Keratinocyte (primary cell): ENCODE data around the gene CHCHD6.

Experiments used
- CTCF ChIP-seq, 3 experiments: IDR thresholded peaks in 1 of 3; conservative IDR thresholded peaks in 1 of 3; optimal IDR thresholded peaks in 1 of 3; 2 replicates in 2 of 3; 3 replicates in 1 of 3; pipeline versions ENCODE3 to v1.5.1; 2011; ENCODE audit warnings: low read length in 3 of 3, mild to moderate bottlenecking in 3 of 3, moderate library complexity in 2 of 3, control low read depth in 1 of 3, inconsistent platforms in 1 of 3; ENCODE audit not compliant: insufficient read depth in 2 of 3; ENCODE audit errors: extremely low read depth in 1 of 3
- EZH2 ChIP-seq: IDR thresholded peaks from one replicate; pipeline ENCODE4 v1.6.1; 2012; ENCODE audit warnings: inconsistent platforms, mild to moderate bottlenecking, low read length, moderate library complexity

GRCh38 chr3:126818400-126819095, 114.5 kb downstream of the CHCHD6 start:
- TF ChIP-seq CTCF (optimal IDR thresholded peaks at IDR 0.05 in 1 of 3, IDR thresholded peaks at IDR 0.05 in 1 of 3, conservative IDR thresholded peaks at IDR 0.05 in 1 of 3; ENCODE audit: extremely low read depth in 1 of 3, insufficient read depth in 2 of 3, low read length in 3 of 3) (no peak), EZH2 (no peak)
